ENCODE measurements around the gene SAMD4B. TPM values are rescaled to one million over a fixed set of nuclear protein-coding genes. Genes with fewer than 3 reads are reported as not detected.
A peak's percentile ranks its signal among the peaks of the same experiment; 100 is the strongest.

Gene SAMD4B
- total RNA-seq, 4 donors from 2014 or later: 60.7 to 102 (median 77.1) TPM

GRCh38 chr19:39379865-39380396 is 37.7 kb downstream of the SAMD4B start:
- TF ChIP-seq, protein P1, sequence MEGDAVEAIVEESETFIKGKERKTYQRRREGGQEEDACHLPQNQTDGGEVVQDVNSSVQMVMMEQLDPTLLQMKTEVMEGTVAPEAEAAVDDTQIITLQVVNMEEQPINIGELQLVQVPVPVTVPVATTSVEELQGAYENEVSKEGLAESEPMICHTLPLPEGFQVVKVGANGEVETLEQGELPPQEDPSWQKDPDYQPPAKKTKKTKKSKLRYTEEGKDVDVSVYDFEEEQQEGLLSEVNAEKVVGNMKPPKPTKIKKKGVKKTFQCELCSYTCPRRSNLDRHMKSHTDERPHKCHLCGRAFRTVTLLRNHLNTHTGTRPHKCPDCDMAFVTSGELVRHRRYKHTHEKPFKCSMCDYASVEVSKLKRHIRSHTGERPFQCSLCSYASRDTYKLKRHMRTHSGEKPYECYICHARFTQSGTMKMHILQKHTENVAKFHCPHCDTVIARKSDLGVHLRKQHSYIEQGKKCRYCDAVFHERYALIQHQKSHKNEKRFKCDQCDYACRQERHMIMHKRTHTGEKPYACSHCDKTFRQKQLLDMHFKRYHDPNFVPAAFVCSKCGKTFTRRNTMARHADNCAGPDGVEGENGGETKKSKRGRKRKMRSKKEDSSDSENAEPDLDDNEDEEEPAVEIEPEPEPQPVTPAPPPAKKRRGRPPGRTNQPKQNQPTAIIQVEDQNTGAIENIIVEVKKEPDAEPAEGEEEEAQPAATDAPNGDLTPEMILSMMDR (IDR thresholded peaks at IDR 0.05): no peak
- TF ChIP-seq EP300 (IDR thresholded peaks at IDR 0.05; ENCODE audit: low read depth) (no peak), POLR2AphosphoS5 (IDR thresholded peaks at IDR 0.05) (no peak), POLR2A (IDR thresholded peaks at IDR 0.05) (no peak)
- intact Hi-C loops (cut with DNase I; ENCODE audit: low total_unique reads): loop anchor here (5.0 kb wide), 1 partner anchor 1407 kb away; no protein-coding TSS in a partner anchor
- H3K4me3 ChIP-seq: no peak overlapping the region

GRCh38 chr19:39380521-39381502 is 38.6 kb downstream of the SAMD4B start:
- intact Hi-C loops (cut with DNase I; ENCODE audit: low total_unique reads): loop anchor here (5.0 kb wide), 1 partner anchor 1406 kb away; no protein-coding TSS in a partner anchor
- in situ Hi-C loops (cut with MboI; ENCODE audit: low pct_ligation_motif_present in 1 of 4, low pct_unique_long_range_greater_than_20kb in 1 of 4, low sequenced_read_pairs in 3 of 4): no loop called here

More at GRCh38 chr19:39379865-39380396, 37.7 kb downstream of the SAMD4B start:
- Histone ChIP-seq H3K4me1 (no peaks in the 10 kb centered on the region), H3K36me3 (peaks cover 0 to 69% (median 26%) of the 10 kb centered on the region in 4 donors), H3K9me3 (no peaks in the 10 kb centered on the region), H3K27me3 (no peaks in the 10 kb centered on the region), H3K27ac (peak overlapping the region in 1 of 4 donors; percentile 30)
- in situ Hi-C loops (cut with MboI; ENCODE audit: low pct_ligation_motif_present in 1 of 4, low pct_unique_long_range_greater_than_20kb in 1 of 4, low sequenced_read_pairs in 3 of 4): no loop called here
- DNase-seq: no peak
- WGBS, 2 donors (ENCODE audit: low coverage in 1 of 2): 84% methylated on average over 14 of the region's 14 CpGs; no CpG with 5 or more reads in 1 of the 2 donors

DNA sequence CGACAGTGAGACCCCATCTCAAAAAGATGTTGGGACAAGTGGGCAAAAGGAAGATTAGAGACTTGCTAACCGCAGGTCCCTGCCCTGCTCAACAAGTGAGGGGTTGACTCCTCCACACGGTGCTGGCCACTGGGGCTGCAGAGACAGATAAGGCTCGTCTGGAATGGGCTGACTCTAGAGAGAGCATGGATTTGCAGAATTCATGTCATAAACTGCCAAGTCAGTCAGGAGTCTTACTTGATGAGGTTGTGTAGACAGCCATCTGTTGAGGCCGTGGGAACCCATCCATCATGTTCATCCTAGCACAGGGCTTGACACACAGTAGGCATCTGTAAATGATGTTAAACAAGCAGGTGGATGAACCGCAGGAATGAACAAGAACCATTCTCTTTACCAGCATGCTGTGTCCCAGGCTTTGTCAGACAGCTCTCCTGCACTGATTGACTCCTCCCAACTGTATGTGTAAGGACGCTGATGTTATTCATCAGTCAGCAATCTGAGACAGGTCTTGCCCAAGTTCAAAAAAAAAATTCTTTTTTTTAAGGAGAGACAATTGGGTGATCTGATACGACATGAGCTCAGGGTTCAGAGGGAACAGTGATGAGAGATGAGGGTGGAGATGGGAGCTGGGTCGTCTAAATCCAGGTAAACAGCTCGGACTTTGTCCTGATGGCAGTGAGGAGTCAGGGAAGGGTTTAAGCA is 39.8 kb downstream of the SAMD4B start:
- no peak for TF ChIP-seq POLR2AphosphoS5 (IDR thresholded peaks at IDR 0.05)
- TF ChIP-seq POLR2A (IDR thresholded peaks at IDR 0.05): no peak
- TF ChIP-seq, protein P1 (IDR thresholded peaks at IDR 0.05): no peak
- TF ChIP-seq EP300 (IDR thresholded peaks at IDR 0.05; ENCODE audit: low read depth): no peak
- no peaks in the 10 kb centered on the region for H3K4me1 ChIP-seq
- in situ Hi-C loops (cut with MboI; ENCODE audit: low pct_ligation_motif_present in 1 of 4, low pct_unique_long_range_greater_than_20kb in 1 of 4, low sequenced_read_pairs in 3 of 4): no loop called here
- intact Hi-C loops (cut with DNase I; ENCODE audit: low total_unique reads): loop anchor here (5.0 kb wide), 1 partner anchor 1405 kb away; no protein-coding TSS in a partner anchor
- peaks cover 0 to 52% (median 23%) of the 10 kb centered on the region in 4 donors for H3K36me3 ChIP-seq
- WGBS, 2 donors (ENCODE audit: low coverage in 1 of 2): 80 to 81% methylated on average over 4 to 10 of the region's 10 CpGs
- no peak for DNase-seq
- no peak overlapping the region for H3K4me3 ChIP-seq
- no peak overlapping the region for H3K27ac ChIP-seq
- no peaks in the 10 kb centered on the region for H3K27me3 ChIP-seq
- H3K9me3 ChIP-seq: no peaks in the 10 kb centered on the region

More at GRCh38 chr19:39380521-39381502, 38.6 kb downstream of the SAMD4B start:
- Histone ChIP-seq H3K27me3 (no peaks in the 10 kb centered on the region), H3K4me3 (no peak overlapping the region), H3K27ac (peak overlapping the region in 1 of 4 donors; percentile 30), H3K4me1 (no peaks in the 10 kb centered on the region), H3K36me3 (peaks cover 0 to 63% (median 26%) of the 10 kb centered on the region in 4 donors), H3K9me3 (no peaks in the 10 kb centered on the region)
- DNase-seq: no peak
- TF ChIP-seq POLR2AphosphoS5 (IDR thresholded peaks at IDR 0.05) (no peak), EP300 (IDR thresholded peaks at IDR 0.05; ENCODE audit: low read depth) (no peak), POLR2A (IDR thresholded peaks at IDR 0.05) (no peak)
- TF ChIP-seq, protein P1 (IDR thresholded peaks at IDR 0.05): no peak
- WGBS, 2 donors (ENCODE audit: low coverage in 1 of 2): 98% methylated on average over 12 of the region's 17 CpGs; no CpG with 5 or more reads in 1 of the 2 donors
